ENCODE data around the gene NPTX1. TPM values are rescaled to one million over a fixed set of nuclear protein-coding genes. Genes with fewer than 3 reads are reported as not detected.

NPTX1 gene
- total RNA-seq, 2 experiments from 2014 or later: 0.48 to 0.51 TPM

- ChIA-PET POLR2A (interaction anchor here (0.6 kb wide), 1 partner anchor 31 kb away, joined by 3 read pairs; no protein-coding TSS in a partner anchor), CTCF (interaction anchor here (1.4 kb wide), 1 partner anchor 558 kb away, joined by 3 read pairs; no protein-coding TSS in a partner anchor)
Observed at GRCh38 chr17:80423536-80424225, 52.7 kb downstream of the NPTX1 start.

- POLR2A ChIA-PET: no interaction called here
Observed at GRCh38 chr17:80422981-80423380, 53.4 kb downstream of the NPTX1 start.

GRCh38 chr17:80422276-80422675, 54.1 kb downstream of the NPTX1 start:
- ChIA-PET POLR2A (no interaction called here), CTCF (no interaction called here)

More at GRCh38 chr17:80422981-80423380, 53.4 kb downstream of the NPTX1 start:
- CTCF ChIA-PET: no interaction called here

GRCh38 chr17:80421381-80422090, 54.9 kb downstream of the NPTX1 start:
- CTCF ChIA-PET: no interaction called here
- POLR2A ChIA-PET: no interaction called here

GRCh38 chr17:80419255-80419654, 57.2 kb downstream of the NPTX1 start:
- POLR2A ChIA-PET: no interaction called here
- CTCF ChIA-PET: interaction anchor here (0.7 to 1.0 kb wide), 2 partner anchors 12 to 266 kb away, joined by 3 read pairs; no protein-coding TSS in a partner anchor

- POLR2A ChIA-PET: no interaction called here
- CTCF ChIA-PET: interaction anchor here (1.0 kb wide), 1 partner anchor 8 kb away, joined by 3 read pairs; no protein-coding TSS in a partner anchor
Observed at GRCh38 chr17:80418589-80418988, 57.8 kb downstream of the NPTX1 start.

Other genes with a start within 250 kb of the NPTX1 start
- 100 to 1,000 TPM; 152 TPM for gene RNF213, start 215.8 kb downstream of the NPTX1 start, total RNA-seq
- 10 to 100 TPM; 11.9 to 15.2 TPM for gene ENDOV, start 61.4 kb downstream of the NPTX1 start, total RNA-seq
- gene RPTOR, start 68.2 kb upstream of the NPTX1 start, total RNA-seq: 10 to 100 TPM; 60.0 to 67.2 TPM

Data from activated CD8-positive, alpha-beta memory T cell treated with anti-CD3 and anti-CD28 coated beads for 36 hours (primary cell).